GM19240 (cell line): Measurements from ENCODE around the gene CDC42SE1.
A peak's percentile ranks its signal among the peaks of the same experiment; 100 is the strongest.

Experiments
- DNase-seq: peaks from one replicate; pipeline ENCODE4 v3.0.0; 2011; ENCODE audit warnings: low spot score; ENCODE audit not compliant: insufficient read length

Gene CDC42SE1

DNA sequence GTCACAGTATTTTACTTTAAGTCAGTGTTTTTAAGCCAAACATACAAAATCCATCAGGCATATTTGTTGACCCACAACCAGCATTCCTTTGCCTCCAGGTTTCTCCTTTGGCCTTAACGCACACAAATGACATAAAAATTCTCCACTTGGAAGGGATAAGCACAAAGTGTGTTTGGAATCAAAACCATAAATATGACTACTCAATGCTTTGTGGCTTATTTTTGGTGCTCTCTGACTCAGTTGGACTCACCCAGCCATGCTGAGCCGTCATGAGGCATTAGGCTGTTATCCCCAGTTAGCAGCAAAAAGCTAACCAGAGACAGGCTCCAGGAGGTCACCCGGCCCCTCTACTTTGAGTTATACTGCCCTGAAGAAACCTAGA is 50.2 kb downstream of the CDC42SE1 start:
- no peak for DNase-seq

- DNase-seq, result peak; percentile 95
Observed at GRCh38 chr1:151008244-151009205, 50.9 kb downstream of the CDC42SE1 start, which contains the start of gene PRUNE1. Gene PRUNE1 (plus strand): TSS chr1:151008449. CDS start chr1:151008633, 184 bp downstream.

- no peak for DNase-seq
Observed at GRCh38 chr1:151007853-151008243, 51.6 kb downstream of the CDC42SE1 start.

- DNase-seq, result peak; percentile 27
Observed at GRCh38 chr1:151006327-151007052, 52.9 kb downstream of the CDC42SE1 start, which contains the start of gene MINDY1. Gene MINDY1 (minus strand): TSS chr1:151006902. CDS start chr1:151002617, 4,285 bp downstream.

GRCh38 chr1:151005729-151006319 is 53.6 kb downstream of the CDC42SE1 start:
- DNase-seq, result no peak

DNA sequence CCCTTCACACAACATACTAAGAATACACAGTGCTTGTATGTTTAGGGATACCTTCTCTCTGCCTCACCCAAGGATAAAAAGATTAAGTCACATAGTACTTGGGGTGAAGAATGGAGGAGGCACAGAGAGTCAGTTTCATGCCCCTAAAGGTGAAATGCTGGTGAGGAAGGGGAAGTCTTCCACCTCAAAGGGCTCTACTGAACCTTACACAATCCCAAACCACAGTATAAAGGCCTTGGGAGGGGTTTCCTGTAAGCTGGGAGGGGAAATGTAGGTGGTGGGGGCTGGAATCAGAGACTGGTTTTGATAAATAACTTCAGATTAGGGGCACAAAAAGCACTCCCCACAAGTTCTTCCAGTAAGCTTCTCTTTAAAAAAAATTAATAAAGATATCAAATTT is 56.2 kb downstream of the CDC42SE1 start:
- DNase-seq, result no peak

- no peak for DNase-seq
Observed at GRCh38 chr1:151002611-151003010, 56.8 kb downstream of the CDC42SE1 start.

DNA sequence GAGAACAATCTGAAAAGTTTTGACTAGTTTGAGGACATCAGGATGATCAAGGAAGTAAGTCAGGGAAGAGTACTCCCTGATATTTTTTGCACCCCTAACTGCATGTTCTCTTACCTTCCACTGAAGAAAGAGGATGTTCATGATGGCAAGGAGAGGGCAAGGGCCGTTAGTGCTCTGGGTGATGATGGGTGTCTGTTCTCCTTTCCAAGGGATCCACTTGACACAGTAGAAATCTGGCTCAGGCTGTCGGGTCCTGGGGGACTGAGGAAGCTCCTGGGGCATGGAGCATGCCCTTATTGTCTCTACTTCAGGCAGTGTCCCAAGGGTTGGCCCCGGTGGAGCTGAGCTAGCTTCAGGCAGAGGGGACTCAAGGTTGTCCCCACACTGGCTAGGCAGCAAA is 57.4 kb downstream of the CDC42SE1 start:
- no peak for DNase-seq

DNA sequence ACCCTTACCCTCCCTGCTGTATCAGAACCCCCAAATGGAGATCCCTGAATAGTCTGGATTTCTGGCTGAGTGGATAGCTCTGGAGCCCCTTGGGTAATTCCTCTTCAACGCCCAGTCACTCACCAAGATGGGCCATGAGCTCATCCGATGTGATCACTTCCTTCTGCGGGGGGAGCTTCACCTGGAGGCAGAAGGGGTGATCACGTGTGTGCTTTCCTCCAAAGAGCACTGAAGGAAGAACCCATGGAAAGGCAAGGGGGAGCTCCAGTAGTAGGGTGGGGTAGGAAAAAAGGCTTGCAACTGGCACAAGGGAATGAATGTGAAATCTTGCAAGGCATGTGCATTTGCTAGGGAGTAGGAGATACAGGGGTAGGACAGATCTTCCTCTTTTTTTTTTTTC is 57.8 kb downstream of the CDC42SE1 start:
- no peak for DNase-seq
